Hepatocyte (in vitro differentiated cells): ENCODE measurements around the gene ERCC6L.

ENCODE experiments used
- EZH2 ChIP-seq: fragments of 200-600 bp; sonication (generic); IDR thresholded peaks from 2 replicates; pipeline ENCODE4 v1.6.1; 2016; ENCODE audit warnings: antibody characterized with exemption, mild to moderate bottlenecking, borderline replicate concordance
- EZH2phosphoT487 ChIP-seq: fragments of 200-600 bp; sonication (generic); IDR thresholded peaks from one replicate; pipeline ENCODE4 v1.6.1; 2018; ENCODE audit warnings: antibody characterized with exemption, mild to moderate bottlenecking, low read depth, moderate library complexity; ENCODE audit not compliant: unreplicated experiment, severe bottlenecking
- TF ChIP-seq, protein P1 (sequence below): fragments of 200-600 bp; sonication (generic); IDR thresholded peaks from 2 replicates; pipeline ENCODE4 v1.5.1; 2016; ENCODE audit warnings: antibody characterized with exemption, mild to moderate bottlenecking; ENCODE audit not compliant: poor library complexity

DNA sequence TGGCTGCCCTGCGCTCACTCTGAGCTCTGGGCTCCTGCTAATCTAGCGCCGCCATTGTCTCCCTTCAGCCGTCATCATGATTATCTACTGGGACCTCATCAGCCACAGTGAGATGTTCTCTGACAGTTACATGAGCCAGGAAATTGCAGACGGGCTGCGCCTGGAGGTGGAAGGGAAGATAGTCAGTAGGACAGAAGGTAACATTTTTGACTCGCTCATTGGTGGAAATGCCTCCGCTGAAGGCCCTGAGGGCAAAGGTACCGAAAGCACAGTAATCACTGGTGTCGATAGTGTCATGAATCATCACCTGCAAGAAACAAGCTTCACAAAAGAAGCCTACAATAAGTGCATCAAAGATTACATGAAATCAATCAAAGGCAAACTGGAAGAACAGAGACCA, 79.1 kb downstream of the ERCC6L start:
- TF ChIP-seq, protein P1, sequence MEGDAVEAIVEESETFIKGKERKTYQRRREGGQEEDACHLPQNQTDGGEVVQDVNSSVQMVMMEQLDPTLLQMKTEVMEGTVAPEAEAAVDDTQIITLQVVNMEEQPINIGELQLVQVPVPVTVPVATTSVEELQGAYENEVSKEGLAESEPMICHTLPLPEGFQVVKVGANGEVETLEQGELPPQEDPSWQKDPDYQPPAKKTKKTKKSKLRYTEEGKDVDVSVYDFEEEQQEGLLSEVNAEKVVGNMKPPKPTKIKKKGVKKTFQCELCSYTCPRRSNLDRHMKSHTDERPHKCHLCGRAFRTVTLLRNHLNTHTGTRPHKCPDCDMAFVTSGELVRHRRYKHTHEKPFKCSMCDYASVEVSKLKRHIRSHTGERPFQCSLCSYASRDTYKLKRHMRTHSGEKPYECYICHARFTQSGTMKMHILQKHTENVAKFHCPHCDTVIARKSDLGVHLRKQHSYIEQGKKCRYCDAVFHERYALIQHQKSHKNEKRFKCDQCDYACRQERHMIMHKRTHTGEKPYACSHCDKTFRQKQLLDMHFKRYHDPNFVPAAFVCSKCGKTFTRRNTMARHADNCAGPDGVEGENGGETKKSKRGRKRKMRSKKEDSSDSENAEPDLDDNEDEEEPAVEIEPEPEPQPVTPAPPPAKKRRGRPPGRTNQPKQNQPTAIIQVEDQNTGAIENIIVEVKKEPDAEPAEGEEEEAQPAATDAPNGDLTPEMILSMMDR = no peak
- TF ChIP-seq EZH2 = no peak
- no peak for TF ChIP-seq EZH2phosphoT487
